ENCODE data around the gene APOL6.
"Not testable (repeated sequence)": the region's sequence is repeated elsewhere in the genome, so short reads cannot be mapped to it uniquely, and the experiment has no call there.

The APOL6 gene

DNA sequence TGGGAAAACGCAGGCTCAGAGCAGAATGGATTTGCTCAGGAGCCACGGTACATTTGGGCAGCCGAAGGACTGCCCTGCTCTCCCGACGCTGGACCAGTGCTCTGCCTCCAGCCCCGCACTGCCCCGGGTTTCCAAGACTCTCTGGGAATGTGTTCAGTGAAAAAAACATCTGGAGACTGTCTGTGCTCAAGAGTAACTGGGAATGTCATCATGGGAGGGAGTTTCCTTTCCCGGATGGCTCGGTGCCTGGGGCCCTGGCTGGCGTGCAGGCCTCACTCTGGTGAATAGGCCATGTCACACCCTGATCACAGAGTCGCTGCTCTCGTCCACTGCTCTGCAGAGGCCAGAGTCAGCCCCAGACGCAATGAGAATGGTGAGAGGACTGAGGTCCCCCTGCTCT is 9.8 kb upstream of the APOL6 start:
- no peak for DNase-seq

DNA sequence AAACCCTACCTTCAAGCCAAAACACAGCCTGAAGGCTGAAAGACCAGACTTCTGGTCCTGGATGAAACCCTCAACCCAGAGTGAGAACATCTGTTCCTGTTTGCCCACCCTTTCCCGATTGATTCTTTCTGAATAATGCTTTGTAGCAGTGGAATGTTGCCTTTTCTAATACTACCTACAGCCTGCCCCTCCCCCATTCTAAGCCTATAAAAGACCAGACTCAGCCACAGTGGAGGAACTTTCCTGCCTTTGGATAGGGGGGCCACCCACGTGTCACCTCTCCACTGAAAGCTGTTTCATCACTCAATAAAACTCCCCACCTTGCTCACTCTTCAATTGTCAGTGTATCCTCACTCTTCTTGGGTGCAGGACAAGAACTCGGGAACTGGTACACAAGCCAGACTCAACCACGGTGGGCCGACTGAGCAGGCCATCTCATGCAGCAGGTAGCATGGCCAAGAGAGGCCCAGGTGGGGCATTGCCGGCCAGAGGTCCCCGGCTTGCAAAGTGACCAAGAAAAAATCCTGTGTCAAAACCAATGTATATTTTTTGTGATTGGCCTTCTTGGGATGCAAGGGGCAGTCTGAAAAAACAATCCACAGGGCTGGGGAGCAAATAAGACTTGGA is 6.6 kb upstream of the APOL6 start:
- no peak for DNase-seq

DNA sequence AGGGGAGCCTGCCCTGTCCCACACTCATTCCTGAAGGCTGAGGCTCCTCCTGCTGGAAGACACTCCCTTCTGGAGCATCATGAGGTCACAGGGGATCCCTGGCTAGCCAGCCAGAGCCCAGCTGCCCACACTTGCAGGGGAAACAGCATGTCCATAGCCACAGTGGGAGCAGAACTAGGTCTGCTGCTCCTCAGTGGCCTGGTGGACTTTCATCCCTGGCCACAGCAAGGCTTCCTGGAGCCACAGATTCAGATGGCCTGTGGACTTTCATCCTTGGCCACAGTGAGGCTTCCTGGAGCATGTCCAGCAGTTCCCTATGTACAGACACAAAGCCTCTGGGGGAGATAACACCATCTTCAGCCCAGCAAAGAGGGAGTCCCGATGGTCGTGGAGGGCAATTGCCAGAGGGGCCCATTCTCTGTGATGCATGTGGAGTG is 5.9 kb upstream of the APOL6 start:
- no peak for DNase-seq

DNA sequence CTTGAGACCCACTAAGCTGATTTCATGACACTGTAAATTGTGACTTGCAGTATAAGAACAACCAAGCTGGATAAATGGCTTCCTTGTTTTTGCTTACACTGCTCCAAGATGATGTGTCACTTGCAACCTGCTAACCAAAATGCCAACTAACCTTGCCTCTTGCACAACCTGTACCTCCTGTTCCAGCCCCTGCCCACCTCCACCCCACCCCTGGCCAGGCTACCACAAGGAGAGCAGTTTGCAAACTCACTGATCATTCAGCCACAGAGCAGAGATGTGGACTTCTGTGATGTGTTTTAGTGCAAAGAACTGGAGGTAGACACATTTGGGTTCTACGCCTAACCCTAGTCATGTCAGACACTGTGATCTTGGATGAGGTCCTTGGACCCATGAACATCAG is 4.3 kb upstream of the APOL6 start:
- DNase-seq: no peak

DNA sequence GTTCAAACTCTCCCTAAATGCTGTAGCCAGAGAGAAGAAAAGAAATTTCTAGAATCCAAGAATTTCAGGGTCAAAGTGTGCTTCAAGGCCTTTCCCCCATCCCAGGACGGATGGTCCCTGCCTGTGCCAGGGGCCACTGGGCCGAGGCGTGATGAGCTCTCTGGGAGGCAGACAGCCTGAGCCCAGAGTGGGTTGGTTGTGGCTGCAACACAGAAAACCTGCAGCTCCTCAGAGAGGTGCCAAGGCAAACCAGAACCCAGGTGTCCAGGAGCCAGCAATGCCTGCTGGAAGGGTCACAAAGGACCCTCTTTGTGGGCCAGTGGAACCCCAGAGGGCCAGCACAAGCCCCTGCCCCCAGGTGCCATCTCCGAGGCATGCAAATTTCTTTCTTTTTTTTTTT is 2.6 kb upstream of the APOL6 start:
- DNase-seq: no peak

DNA sequence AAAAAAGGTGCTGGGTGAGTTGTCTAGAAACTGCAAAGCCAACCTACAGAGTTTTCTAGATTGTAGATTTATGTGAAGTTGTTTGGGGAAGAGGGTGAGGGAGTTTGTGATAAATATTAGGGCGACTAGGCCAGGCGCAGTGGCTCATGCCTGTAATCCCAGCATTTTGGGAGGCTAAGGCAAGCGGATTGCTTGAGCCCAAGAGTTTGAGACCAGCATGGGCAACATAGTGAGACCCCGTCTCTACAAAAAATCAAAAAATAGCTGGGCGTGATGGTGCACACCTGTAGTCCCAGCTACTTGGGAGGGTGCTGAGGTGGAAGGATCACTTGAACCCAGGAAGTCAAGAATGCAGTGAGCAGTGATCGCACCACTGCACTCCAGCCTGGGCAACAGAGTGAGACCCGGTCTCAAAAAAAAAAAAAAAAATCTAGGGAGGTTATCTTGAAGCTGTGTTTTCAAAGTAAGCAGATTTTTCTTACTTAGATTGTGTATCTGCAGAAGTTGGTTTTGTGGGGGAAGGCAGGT is 844 bp downstream of the APOL6 start:
- no peak for DNase-seq

DNA sequence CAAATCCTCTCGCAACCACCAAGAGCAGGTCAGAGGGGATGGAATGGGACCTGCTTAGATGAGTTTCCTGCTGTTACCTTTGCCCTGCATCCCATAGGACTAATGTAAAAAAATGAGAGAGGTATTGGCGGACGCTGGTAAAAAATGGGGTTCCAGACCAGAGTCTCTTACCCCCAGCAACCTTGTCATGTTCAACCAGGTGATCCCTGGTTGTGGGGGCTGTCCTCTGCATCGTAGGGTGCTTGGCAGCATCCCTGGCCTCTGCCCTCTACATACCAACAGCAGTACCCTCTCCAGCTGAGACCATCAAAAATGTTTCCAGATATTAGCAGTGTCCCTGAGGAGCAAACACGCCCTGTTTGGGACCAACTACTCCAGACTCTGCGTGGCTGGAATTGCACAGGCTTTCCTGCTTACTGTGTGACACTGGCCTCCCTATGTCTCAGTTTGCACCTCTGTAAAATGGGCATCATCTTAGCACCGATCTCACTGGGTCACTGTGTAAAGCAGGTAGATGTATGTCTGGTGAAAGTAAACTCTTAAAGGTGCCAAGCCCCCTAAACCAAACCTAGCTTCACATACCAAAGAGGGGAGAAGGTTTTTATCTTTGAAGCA is 1.5 kb downstream of the APOL6 start:
- DNase-seq: no peak

DNA sequence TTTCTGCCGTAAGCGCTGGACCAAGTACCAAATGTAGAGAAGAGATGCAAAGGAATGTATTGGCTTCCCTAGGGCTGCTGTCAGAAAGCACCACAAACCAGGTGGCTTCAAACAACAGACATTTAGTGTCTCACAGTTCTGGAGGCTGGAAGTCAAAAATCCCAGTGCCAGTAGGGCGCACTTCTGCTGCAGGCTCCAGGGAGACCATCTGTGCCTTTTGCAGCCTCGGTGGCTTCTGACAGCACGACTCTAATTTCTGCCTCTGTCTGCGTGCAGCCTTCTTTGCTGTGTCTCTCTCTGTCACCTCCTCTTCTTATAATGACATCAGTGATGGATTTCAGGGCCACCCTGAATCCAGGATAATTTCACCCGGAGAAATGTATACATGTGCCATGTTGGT is 2.8 kb downstream of the APOL6 start:
- no peak for DNase-seq

DNA sequence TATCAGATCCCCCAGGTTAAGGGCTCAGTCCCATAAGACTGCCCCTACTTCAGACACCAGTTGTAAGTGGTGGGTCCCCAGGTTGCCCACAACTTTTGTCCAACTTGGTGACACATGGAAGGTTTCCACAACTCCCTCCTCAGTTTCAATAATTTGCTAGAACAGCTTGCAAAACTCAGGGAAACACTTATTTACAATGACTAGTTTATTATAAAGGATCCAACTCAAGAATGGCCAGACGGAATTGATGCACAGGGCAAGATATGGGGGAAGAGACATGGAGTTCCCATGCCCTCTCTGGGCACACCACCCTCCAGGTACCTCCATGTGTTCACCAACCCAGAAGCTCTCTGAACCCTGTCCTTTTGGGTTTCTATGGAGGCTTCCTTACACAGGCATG is 5.6 kb downstream of the APOL6 start:
- DNase-seq: no peak

DNA sequence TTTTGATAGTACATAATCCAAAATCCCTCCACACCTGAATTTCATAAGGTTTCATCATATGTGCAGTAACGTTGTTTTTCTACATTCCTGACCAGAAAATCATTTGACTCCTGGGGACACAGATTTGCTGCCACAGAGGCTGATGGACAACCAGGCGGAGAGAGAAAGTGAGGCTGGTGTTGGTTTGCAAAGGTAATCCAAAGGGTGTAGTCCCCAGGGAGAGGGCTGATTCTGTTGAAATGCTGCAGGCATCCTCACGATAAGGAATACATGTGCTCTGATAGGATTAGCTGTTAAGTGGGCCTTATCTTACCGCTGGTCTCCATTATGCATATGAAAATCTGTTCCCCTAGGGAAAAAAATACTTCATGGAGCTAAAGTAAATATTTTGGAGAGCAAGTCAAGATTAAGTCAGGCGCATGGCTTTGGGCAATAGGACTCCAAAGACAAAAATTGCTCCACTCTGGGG is 8.1 kb downstream of the APOL6 start:
- no peak for DNase-seq

DNA sequence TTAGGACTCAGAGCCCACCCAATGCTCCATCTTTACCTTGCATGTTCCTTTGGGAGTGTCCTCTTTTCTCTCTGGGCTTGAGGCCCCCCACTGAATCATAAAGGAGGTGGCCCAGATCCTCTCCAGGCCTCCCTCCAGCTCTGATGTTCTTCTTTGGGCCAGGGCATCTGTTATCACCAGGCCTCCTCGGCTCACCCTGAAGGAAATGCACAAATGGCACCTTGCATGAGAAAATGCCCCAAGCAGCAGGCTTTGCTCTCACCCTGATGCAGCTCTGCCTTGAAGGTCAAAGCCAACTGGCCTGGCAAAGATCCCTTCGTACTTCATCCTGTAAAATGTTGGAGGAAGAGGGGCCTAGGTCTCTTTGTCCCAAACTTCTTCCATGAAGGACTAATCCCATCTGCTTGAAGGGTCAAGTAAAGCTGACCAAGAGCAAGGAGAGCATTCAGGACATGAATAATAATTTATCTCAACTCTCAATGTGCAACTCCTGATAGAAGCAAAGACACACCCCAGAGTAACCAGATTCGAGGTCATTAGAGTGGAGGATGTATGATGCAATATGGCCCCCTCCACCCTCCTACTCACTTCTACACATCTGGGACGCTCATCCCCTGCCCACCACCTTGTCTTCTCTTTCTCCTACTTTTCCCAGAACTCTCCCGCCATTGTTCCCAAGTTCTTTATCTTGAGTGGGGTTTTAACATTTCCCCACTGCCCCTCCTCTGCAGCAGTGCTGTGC is 9.5 kb downstream of the APOL6 start:
- DNase-seq: no peak

DNA sequence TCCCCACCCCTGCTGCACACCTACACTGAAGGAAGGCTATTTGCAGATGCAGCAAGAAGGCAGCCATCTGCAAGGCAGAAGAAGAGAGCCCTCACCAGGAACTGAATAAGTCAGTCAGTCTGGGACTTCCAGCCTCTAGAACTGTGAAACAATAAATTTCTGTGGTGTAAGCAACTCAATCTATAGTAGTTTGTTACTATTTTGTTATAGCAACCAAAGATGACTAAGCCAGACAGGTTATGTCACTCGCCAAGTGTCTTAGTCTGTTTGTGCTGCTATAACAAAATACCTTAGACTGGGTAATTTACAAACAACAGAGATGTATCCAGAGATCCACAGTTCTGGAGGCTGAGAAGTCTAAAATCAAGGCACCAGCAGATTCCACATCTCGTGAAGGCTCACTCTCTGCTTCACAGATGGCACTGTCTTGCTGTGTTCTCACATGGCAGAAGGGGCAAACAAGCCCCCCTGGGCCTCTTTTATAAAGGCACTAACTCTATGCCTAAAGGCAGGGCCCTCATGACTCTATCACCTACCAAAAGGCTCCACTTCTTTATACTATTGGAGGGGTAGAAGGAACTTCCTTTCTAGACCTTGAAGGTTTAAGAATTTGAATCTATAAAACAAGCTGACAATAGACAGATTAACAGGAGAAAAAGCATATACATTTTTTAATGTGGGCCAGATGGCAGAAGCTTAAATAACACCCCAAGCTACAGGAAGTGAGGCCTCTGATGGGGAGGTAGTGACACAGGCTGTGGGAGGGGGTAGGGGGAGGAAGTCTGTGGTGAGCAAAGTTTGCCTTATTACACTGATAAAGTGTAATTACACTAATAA is 12.3 kb downstream of the APOL6 start:
- no peak for DNase-seq

DNA sequence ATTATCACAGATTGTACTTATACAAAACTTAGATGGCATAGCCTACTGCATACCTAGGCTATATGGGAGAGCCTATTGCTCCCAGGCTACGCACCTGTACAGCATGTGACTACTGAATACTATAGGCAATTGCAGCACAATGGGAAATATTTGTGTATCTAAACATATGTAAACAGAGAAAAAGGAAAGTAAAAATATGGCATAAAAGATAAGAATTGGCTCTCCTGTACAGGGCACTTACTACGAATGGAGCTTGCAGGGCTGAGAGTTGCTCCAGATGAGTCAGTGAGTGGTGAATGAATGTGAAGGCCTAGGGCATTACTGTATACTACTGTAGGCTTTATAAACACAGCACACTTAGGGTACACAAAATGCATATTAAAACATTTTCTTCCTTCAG is 13.2 kb downstream of the APOL6 start:
- no peak for DNase-seq

DNA sequence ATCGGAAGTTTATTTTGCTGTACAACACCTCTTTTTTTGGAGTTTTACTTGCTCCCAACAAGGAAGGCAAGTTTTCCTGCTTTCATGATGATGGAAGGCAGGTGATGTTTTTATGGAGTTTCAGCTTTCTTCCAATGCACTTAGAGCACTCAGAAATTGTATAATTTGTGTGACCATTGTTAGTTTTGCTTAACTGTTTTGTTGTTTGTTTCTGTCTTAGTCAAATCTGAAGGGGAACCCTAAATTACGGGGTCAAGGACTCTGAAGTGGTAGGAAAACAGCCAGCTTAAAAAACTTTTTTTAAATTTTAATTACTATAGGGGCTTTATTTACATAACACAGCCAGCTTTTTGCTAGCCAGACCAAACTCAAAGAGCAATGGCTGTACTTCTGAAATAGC is 14.7 kb downstream of the APOL6 start:
- no peak for DNase-seq

DNA sequence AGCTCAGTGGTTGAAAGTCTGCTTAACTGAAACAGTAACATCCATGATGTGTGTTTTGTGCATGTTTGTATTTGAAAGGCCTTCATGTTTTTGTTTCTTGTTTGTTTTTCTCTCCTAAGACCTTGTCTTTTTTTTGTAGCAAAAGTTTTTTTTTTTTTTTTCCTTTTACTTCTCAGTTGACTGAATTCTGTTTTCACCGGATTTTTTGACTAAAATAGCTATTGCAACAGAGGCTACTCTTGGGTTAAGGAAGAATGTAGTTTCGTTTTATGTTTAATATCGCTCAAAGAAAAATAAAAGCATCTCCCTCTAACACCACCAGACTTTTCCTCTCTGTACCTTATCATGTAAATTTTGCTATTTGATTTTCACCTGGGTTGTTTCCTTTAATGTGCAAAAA is 15.1 kb downstream of the APOL6 start:
- no peak for DNase-seq

DNA sequence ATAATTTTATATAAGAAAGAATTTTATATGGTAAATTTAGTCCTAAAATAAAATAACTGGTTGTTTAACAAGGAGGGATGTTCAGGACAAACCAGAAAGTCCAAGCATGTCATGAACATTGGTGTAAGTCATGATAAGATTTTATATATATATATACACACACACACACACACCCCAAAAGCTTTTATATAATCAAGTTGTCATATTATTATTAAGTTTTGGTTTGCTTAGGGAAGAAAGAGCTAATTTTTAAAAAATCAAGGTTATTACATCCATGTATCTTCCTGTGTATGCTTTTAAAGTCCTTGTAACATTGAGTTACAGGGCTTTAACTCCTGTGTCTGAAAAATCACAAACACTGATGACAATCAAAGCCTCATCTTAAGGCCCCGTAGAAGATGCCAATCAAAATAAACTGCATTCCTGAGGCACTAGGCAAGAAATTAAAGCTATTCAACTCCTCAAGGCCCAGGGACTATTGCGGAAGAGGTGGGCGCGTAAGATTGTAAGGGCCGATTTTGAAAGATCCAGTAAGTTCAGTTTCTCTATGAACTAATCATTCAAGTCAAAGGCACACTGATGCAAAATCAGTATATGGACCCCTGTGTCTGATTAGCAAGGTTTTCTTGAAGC is 16.8 kb downstream of the APOL6 start:
- DNase-seq: no peak

DNA sequence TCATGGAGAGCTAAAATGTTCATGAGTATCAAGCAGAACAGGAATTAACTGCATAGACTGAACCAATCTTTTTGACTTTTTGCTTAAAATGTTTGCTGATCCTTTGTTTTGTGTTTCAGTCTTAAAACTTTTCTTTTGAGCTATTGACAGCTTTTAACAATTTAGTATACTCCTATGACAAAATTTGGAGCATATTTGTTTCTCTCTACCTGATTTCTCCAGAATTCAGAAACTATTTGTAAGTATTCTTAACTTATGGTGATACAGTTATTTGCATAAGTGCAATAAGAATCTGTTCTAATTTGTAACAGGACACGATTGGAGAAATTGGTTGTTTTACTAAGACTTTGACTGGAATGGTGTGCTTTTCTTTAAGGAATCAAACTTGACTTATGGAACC is 18.5 kb downstream of the APOL6 start:
- DNase-seq: not testable (repeated sequence)

DNA sequence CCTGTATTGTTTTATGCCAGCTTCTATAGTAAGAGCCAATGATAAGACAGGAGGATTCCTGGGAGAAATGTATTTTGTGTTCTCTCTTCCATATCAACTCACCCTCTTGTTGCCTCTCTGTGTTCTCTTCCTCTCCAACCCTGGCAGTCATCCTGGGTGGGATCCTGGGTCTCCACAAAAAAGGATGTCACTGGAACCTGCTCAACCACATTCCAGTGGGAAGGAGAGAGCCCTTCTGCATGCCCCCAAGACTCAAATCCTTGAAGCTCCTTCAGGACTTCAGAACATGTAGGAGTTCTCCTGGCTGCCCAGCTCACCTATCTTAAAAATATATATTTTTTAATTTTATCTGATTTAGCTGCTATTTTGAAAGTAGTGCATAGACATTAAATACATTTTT is 26.1 kb downstream of the APOL6 start:
- no peak for DNase-seq

DNA sequence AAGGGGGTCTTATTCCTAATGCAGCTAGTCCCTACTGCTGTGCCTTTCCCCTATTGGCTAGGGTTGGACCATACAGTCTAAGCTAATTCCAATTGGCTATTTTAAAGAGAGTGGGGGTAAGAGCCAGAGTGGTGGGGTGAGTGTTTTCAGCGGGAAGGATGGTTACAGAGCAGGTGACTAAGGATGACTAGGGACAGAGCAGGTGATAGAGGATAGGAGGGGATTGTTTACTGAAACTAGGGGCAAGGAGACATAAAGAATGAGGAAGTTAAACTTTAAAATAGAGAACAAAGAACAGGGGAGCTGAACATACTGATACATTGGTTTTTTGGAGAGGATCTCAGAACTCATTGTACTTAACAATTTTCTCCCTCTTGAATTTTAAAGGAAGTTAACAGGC is 27.8 kb downstream of the APOL6 start:
- not testable (repeated sequence) for DNase-seq

DNA sequence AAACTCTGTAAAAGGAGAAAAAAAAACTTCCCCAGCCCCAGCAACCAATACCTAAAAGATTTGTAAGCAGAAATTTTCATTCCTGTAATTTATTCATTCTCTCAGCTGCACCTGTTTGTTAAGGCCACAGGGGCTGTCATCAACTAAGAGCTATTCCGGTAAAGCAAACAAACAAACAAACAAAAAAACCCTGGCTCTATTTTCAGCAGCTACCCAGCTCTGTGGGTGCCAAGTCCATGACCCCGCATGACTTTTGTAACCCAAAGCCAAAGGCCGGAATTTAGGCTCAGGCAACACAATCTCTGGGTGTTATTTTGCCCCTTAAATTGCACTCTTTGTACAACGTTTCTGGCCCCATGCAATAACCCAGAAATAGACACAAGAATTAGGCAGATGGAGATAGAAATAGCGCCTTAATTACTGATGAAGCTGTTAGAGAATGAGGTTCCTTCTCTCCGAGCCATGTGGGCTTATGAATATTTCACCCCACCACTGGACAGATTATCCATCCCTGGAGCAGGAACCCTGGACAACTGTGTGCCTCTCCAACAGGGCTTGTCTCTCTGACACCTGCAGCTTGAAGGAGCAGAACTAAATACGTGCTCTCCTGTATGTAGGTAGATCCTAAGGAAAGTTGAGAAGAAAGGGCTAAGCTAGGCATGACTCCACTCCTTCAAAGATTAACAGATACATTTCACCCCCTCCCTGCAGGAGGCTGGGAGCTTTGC is 29.4 kb downstream of the APOL6 start:
- no peak for DNase-seq

DNA sequence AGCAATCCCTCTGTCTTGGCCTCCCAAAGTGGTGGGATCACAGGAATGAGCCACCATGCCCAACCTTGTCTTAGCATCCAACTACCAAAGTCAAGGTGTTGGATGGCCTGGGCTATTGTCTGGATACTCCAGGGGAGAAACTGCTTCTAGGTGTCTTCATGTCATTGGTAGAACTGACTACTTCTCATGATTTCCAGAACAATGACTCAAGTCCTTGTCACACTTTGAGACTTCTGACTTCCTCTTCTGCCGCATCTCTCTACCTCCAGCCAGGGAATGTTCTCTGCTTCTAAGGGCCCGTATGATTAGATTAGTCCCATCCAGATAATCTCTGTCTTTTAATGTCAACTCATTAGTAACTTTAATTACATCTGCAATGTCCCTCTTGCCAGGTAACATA is 30.6 kb downstream of the APOL6 start:
- no peak for DNase-seq

DNA sequence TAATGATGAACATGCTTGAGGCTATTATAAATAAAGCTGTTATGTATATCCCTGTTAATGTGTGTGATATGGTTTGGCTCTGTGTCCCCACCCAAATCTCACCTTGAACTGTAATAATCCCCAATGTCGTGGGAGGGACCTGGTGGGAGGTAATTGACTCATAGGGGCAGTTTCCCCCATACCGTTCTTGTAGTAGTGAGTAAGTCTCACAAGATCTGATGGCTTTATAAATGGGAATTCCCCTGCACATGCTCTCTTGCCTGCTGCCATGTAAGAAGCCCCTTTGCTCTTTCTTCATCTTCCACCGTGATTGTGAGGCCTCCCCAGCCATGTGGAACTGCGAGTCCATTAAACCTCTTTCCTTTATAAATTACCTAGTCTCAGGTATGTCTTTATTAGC is 31.2 kb downstream of the APOL6 start:
- not testable (repeated sequence) for DNase-seq
